NAMALWA (cell line): ENCODE results near the gene BNC2.

Experiments used
- DNase-seq: peaks from one replicate; pipeline ENCODE4 v3.0.0-alpha.2; 2015; ENCODE audit warnings: low spot score

The BNC2 gene

DNA sequence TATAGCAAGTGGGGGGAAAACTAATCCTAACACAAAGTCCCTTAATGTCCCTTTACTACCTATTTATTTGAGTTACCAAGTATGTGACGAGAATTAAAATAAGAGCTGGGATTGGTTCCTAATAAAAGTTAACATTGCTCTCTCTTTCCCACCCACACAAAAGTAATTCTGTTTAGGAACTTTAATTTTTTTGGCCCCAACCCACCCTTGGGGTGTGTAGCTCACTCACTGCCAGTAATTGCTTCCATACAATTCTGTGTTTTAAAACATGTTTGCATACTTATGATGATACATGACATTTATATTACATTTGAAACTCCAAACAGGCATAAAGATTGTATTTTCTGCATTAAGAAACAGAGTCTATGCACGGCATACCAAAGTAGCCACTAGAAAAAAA is 106.5 kb downstream of the BNC2 start:
- DNase-seq: no peak

DNA sequence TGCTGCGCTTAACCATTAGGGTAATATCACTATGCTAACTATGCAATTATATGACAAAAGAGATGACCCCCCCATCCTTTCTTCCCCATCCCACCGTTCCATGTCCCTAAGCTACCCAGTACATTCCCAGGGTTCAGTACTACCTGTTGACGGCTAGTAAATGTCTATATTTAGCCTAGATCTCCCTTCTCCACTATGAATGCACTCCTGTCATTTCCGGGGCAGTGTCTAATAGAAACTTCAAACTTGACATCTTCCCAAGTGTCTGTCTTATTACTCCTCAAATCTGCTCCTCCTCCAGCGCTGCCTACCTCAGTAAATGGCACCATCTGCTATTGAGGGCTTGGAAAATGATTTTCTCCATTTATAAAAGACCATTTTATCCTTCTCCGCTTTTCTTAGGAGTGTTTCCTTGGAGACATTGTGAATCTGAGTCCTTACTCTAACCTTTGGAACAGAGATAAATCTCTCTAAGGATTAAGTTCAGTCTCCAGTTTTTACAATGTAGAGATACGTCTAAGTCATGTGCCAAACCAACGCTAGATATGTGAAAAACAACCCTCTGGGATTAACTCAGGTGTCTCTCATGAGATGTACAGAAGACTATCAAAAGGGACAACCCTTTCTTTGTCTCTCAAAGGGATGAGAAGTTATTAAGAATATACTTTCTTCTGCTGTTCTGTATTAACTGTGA is 114.9 kb downstream of the BNC2 start:
- no peak for DNase-seq

DNA sequence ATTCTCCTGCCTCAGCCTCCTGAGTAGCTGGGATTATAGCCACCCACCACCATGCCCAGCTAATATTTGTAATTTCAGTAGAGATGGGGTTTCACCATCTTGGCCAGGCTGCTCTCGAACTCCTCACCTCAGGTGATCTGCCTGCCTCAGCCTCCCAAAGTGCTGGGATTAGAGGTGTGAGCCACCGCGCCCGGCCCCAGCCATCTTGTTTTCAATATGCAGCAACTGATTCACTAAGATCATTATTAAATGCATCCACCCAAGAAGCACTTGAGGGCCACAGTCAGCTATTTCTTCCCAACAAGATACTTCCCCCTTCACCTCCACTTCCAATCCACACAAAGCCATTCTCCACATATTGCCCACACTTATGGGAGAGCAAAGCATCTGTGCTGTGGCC is 115.8 kb downstream of the BNC2 start:
- no peak for DNase-seq

DNA sequence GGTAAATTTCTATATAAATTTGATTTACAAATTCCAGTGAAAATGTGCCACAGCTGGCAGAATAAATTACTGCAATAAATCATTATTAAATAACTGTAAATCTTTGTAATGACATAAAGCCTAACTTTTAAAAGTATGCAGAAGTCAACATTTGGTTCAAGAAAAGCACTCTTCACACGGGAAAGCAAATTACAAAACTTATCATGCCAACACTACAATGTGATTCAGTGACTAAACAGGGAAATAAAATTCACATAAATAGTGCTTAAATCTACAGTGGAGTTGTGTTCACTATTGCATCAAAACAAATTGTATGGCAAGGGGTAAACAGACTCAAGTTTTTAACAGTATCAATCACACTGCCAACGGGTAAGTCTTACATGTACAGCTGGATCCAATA is 117.2 kb downstream of the BNC2 start:
- no peak for DNase-seq

DNA sequence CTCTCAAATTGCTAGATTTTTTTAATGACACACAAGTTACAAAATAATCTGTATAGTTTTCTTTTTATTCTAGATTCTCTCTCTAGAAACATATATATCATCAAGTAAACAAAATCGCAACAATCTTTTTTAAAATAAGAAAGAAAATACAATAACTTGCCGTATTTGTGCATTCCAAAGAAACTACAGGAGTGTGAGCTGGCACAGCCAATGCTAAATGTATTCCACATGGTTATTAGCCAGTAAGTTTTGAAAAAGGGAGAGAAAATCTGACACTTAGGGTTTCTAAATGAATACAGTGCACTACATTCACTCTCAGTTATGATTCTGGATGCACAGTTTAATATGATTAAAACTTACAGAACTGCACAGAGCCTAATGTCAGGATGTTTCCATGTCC is 117.9 kb downstream of the BNC2 start:
- DNase-seq: no peak

DNA sequence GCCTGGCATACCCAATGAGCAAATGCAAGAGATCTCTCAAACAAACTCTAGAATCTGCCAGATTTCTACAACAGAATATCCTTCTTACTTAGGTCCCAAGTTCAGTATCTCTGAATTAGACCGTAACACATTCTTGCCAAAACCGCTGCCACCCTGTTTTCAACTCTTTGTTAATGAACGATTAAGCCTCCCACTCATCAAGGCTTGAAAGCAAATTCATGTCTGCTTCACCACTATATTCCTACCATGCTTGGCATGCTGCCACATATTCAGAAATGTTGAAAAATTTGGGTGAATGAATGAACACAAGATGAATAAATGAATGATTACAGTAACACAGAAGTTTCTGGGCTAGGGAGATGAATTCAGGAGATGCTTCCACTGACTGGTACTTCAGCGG is 119.9 kb downstream of the BNC2 start:
- DNase-seq: no peak

DNA sequence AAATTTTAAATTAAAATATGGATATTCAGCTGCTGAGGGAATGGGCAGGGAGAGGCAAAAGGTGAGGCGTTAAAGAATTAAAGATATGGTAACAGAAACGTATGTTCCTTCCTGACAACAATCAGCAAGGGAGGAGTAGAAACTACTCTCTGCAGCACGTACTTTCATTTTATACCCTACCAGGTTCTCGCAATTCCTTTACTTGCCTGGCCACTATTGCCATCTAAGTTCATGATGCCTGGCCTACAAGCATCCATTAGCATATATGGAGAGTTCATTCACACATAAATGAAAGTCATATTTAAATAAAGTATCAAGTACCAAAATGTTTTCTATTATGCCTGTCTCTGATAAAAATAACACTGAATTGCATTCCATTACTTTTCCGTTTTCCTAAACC is 125.1 kb downstream of the BNC2 start:
- DNase-seq: no peak

DNA sequence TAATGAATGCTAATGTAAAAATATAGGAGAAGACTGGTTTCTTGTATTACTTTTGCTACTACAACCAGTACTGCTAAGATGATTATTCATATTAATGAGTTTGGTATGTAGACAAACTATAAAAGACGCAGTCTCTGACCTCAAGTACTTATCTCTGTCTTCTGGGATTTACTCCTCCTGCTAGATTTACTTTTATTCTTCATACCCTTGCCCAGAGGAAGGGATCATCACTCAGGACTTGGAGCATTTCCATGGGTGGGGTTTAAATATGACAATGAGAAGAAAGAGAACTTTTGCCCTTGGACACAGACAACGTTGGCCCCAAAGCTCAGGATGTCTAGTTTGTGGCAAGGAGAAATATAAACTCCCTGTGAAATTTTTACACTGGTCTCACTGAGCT is 126.1 kb downstream of the BNC2 start:
- DNase-seq: no peak

DNA sequence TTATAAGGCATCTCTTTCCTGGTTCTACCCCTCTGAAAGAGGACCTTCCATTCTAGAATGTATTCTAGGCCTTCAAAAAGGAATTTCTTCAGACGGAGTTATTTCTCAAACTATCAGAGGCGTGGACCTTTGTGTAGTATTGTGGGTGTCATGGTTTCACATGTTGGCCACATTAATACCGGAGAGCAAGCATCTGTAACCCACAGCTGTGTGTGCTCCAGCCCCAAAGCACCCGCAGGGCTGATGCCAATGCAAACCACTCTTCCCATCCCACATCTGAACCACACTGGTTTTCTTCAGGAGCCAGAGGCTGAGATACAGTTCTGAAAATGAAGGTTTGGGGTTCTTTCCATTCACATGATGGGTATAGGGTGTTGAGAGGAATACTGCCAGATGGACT is 127.1 kb downstream of the BNC2 start:
- DNase-seq: no peak

DNA sequence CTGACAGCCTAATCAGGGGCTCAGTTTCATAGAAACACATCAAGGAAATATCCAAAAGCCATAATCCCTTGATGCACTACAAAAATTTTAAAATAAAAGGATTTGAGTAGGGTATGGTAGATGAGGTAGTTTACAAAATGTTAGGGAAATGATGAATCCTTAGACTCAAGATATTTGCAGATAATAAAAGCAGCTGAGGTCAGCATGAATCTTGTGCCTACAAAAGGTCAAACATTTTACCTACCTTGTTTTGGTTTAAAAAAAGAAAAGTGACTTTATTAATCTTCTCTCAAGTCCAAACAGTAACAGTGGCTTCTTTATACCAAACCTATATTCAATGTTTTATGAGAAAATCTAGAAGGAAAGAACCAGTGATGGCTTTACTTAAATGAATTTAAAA is 135.5 kb downstream of the BNC2 start:
- DNase-seq: no peak

DNA sequence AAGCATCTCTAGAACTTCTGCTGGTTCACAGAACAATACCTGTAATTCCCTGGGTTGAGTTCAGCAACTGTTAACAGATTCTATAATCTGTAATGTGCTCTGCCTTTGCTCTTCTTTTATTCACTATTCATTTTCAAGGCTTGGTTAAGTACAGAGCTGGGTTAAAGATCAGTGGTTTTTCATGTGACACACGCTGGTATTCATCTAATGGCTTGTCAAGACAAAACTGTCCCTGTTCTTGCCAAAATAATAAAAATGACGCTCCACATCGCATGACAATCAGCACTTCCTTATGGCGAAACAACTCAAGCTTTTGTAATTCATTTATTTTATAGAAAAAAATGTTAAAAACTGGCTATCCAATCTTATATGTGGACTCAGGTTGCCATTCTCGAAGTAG is 137.9 kb downstream of the BNC2 start:
- DNase-seq: no peak

DNA sequence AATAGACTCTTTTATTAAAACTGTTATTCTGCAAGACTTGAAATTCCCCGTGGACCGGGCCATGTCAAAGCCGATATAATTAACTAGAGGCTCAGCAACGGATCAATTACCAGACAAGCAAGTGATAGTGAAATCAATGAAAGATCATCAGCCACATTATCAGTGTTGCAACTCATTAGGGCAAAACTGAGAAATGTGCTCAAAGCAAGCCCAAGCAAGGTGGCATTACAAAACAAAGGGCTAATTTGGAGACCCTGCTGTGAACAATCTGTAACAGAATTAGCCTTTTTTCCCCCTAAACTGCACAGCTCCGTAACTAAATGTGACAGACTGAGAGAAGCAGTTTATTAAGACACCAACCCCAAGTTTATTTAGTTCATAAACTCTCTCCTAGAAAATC is 140.3 kb downstream of the BNC2 start:
- DNase-seq: no peak

DNA sequence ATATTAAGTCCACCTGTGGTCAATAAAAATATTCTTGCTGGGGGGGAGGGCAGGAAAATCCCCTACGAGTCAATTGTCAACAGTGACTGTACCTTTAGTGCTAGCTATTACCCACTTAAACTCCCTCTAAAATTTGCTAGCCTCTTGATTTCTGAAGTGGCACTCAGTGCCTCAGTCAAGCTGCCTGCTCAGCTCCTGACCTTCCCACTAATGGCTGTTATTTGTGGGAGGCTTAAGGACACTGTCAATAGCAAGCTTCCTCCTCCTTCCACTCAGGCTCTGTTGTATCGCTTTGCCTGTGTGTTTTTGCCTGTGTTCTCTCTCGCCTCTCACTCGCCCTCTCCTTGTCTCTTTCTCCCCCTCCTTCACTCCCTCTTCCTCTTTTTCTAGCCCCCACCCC is 140.8 kb downstream of the BNC2 start:
- no peak for DNase-seq

DNA sequence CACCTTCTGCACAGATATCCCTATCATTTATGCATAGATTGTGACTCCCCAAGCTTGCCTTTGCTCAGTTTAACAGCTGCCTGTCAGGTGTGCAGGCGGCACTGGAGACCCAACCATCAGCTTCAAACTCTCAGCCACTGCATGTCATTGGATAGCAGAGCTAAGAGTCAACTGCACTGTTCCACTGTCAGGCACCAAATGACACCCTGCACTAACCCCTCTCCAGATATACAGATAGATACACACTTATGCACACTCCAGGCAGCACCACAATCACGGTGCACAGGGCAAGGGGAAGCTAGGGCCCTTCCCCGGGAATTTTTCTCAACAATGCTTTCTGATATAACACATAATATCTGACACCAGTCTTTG is 142.3 kb downstream of the BNC2 start:
- DNase-seq: no peak

DNA sequence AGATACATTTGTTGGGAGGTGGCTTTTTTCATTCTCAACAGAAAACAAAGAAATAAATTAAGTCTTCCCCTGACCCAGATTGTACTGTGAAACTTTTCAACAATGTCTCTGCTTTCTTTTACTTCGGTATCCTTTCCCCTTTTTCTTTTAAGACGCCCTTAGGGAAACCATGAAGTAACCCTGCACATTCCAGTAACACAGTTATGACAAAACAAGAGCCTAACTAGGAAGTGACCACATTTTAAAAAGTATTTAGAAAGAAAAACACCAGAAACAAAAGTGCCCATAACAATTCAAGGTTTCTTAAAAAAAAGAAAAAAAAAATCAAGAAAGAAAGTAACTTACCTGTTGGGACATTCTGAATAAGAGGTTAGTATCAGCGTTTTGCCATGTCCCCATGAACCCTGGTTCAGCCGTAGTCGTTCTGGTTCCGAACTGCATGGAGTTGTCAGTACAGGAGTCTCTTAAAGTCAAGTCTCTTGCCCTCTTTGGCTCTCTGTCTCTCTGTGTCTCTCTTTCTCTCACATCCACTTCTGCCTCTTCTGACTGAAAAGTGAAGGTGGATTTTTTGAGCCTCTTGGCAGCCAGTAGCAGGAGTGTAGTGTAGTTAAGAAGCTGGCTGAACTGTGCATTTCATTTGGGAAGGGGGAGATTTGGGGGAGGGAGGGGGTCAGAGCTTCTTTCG is 142.9 kb downstream of the BNC2 start:
- DNase-seq: no peak

DNA sequence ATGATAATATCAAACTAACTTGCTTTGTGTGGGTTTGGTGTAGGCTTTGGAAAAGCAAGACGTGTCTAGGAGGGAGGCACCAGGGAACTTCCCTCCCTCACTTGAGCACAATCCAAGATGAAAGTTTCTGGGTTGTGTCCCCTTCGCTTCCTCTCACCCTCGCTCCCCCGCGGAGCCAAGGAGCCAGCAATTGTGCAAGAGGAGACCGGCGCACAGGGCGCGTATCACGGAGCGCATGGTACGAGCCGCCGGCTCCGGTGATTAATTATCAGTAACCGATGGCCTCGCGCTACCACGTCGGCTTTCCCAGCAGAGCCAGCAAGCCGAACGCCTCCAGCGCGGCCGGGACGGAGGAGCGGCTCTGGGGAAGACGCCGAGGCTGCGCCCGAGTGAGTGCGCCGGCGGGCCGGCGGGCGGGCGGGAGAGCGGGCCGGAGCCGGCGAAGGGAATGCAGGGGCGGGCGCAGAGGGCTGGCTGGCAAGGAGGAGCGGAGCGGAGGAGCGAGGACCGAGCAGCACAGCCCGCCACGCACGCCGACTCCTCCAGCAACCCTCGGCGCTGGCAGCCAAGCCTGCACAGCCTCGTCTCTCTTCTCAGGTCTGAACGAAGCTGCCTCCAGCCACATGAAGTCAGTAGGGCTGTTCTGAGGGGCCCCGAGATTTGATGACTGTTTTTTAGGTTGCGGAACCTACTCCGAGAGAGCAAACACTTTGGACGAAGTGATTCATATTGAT is 143.6 kb downstream of the BNC2 start:
- DNase-seq: no peak

DNA sequence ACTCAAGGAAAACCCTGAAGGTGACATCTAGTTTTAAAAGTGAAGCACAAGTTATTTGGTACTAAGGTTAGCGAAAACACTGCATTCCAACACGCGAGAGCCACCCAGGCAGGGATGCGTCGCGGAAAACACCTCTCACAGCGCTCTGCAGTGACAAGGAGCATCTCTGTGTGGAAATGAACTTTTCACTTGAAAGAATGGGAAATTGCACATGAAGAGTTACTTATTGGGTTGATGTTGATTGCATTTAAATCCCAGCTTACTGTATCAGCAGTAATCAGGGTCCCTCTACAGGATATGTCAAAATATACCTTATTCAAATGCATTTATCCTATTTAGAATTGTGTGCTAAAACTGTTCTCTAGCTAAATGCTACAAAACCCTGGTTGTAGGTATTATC is 144.4 kb downstream of the BNC2 start:
- no peak for DNase-seq

DNA sequence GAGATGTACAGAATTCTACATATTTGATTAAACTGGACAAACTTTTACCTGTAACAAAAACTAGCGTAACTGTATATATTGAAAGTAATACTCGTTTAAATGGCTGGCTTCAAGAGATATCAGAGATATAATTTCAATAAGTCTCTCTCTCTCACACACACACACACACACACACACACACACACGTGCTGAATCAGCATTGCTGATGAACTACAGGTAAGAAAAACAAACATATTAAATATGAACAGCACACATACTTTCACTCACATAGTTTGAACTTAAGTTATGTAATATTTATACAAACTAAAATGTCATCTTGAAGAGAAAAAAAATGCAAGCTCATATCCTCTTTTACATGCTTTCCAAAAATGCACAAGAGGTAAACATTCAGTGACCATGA is 145.4 kb downstream of the BNC2 start:
- no peak for DNase-seq

DNA sequence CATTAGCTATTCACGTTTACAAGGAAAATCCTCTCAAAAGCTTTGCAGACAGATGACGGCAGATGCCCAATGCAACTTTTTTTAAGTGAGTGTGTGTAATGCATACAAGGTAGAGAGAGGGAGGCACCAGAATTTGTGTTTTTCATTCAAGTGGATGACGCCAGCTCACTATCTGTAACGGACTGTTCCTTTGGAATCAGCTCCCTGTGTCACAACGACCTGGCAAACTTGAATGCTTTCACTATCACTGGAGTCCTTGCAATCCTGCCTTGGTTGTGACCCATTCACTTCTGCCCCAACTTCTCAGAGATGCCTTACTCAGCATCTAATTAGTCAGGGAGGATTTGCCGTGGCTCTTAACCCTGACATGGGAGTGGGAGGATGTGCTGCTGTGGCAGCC is 148.5 kb downstream of the BNC2 start:
- DNase-seq: no peak

DNA sequence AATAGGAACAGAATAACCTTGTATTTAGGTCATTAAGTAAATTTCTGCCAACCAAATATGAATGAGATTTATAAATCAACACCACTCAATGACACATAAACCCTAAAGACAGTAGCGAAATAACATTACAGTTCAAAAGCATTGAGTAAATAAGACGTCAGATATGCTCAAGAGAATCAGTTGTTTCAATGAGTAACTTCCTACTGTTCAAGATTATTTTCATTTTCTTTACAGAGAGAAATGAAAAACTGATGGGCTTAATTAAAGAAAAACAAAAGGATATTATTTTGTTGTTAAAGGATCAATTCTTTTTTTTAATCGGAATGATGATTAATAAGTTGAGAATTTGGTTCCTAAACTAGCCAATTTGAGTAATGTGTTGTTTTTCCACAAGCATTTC is 150.1 kb downstream of the BNC2 start:
- no peak for DNase-seq

DNA sequence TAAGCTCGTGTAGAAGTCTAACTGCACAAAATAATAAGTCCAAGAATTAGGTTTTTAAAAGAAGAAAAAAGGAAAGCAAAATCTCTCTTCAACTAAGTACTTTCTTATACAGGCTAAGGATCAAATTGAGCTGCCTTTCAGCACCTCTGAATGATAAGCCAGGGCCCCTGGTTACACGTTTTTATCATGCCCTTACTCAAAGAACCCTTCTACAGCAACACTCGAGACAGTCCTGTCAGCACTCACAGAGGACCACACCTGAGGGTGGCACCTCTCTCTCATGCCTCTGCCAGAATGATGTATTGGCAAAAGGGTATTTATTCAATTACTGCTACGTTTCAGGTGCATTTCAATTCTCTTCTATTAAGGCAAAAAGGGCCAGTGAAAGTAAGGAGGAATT is 150.5 kb downstream of the BNC2 start:
- DNase-seq: no peak

DNA sequence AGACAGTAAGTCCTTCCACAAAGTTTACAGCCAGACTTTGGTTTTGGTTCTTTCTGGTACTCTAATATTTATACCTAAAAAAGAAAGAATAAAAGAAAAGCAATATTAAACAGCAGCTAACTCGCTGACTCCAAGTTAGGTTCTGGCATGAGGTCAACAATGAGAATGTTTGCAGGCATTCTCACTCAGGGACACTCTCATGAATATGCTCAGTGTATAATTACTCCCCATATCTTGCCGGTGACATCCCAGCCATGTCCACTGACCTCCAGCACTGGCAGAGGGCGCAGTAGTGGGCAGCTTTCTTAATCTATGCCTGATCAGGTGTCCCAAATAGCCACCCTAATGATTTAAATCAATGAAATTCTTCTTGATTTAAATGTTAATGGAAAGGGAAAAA is 151.5 kb downstream of the BNC2 start:
- no peak for DNase-seq

DNA sequence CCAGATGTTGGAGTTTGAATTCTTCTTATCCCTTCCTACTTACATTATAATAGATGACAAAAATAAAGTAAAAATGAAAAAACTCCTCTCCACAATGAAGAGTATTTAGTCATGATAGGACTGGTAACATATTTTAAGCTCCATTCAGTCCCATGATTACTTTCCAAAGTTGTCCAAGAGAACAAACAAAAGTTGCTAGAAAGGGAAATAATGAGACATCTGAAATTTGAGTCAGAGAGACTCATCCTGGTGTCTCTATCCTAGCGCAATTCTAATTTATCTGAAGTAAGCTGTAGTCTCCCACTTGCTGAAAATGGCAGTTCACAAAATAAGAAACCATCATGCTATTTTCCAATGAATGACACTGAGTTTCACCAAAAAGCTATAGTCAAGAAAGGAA is 152.2 kb downstream of the BNC2 start:
- no peak for DNase-seq

DNA sequence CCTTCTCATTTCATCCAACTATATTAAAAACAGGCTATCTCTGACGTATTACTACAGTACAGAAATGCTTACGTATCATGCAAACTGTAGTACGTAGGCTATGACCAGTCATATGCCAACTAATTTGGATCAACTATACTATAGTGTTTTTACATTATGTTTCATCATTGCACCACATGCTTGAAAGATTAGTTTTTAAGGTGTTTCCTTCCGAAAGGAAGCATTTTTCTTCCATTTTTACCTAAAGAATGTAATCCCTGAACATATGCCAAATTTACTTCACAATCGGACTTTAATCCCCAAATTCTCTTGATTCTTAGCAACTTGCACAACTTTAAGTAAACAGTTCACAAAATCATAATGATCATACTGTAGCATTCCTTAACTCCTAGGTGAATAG is 153.9 kb downstream of the BNC2 start:
- DNase-seq: no peak
